ENCODE measurements around the gene LECT2.

Gene LECT2

DNA sequence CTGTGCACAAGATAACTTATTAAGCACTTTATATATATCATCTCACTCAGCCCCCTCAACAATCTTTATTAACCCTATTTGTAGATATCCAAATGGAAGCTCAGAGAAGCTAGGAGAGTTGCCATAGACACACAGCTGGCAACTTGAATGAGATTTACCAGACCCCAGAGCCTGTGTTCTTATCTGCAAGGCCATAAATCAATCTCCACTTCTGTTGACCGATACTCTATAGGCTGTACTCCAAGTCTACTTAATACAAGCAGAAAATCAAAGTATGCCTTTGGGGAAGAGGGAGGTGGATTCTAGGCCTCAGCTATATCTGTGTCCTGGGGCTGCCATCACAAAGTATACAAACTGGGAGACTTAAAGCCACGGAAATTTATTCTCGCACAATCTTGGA, 53.1 kb downstream of the LECT2 start:
- TF ChIP-seq CTCF (conservative IDR thresholded peaks at IDR 0.05; ENCODE audit: low read depth, low read length): no peak
- H3K4me3 ChIP-seq (ENCODE audit: low read depth, low read length): no peak overlapping the region
- no peak for DNase-seq (ENCODE audit: low read depth)

DNA sequence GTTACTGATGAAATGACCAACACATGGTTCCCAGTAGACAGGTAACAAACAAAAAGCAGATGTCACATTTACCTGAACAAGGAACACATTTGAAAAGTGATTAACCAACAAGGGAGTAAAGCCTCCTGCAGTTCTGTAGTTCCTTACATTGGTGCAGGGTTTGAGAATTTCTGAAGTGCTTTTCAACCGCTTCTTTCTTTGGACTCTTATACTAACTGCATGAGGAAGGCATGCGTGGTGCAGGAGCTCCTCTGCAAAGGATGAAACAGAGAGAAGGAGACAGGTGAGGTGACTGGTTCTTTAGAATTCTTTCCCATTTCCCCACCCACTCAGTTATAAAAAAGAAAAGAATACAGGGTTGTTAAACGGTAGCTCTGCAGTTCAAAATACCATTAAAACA, 54.5 kb downstream of the LECT2 start:
- no peak overlapping the region for H3K4me3 ChIP-seq (ENCODE audit: low read depth, low read length)
- TF ChIP-seq CTCF (conservative IDR thresholded peaks at IDR 0.05; ENCODE audit: low read depth, low read length): no peak
- DNase-seq (ENCODE audit: low read depth): no peak

DNA sequence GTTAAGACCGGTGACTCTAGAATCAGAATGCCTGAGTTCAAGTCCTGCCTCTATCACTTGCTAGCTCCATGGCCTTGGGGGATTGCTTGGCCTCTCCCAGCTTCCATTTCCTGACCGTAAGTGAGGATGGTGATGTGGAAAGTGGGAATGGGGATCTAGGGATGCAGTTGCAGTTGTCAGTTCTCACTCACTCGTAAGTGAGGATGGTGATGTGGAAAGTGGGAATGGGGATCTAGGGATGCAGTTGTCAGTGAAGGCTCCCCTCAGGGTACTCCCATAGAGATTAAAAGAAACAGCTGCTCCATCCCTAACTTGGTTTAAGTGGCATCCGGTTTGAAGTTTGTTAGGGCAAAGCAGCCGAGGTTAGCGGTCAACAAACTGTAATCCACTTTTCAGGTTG, 56.1 kb downstream of the LECT2 start:
- no peak for DNase-seq (ENCODE audit: low read depth)
- H3K4me3 ChIP-seq (ENCODE audit: low read depth, low read length): no peak overlapping the region
- TF ChIP-seq CTCF (conservative IDR thresholded peaks at IDR 0.05; ENCODE audit: low read depth, low read length): no peak
